HepG2 (cell line): Measurements from ENCODE around the gene IRF4. TPM values are rescaled to one million over a fixed set of nuclear protein-coding genes. Genes with fewer than 3 reads are reported as not detected.

ENCODE experiments used
- FOXA3 ChIP-seq: IDR thresholded peaks from 2 replicates; pipeline ENCODE4 v1.6.1; 2016; ENCODE audit warnings: missing genetic modification reagents, missing compliant biosample characterization
- FOXM1 ChIP-seq: sonication (generic); formaldehyde crosslinking; IDR thresholded peaks from 2 replicates; pipeline ENCODE4 v1.5.0; 2020; ENCODE audit warnings: missing genetic modification reagents
- MIER2 ChIP-seq: IDR thresholded peaks from 2 replicates; pipeline ENCODE4 v1.6.1; 2016; ENCODE audit warnings: missing biosample characterization, missing genetic modification reagents
- PHF5A ChIP-seq: IDR thresholded peaks from one replicate; pipeline ENCODE4 v1.6.1; 2018; ENCODE audit warnings: low read depth, missing genetic modification reagents; ENCODE audit not compliant: unreplicated experiment
- RFXAP ChIP-seq: sonication (generic); formaldehyde crosslinking; IDR thresholded peaks from 2 replicates; pipeline ENCODE4 v1.4.0; 2020; ENCODE audit warnings: missing genetic modification reagents, borderline replicate concordance
- RNF2 ChIP-seq: fragments of 450-650 bp; conservative IDR thresholded peaks from 2 replicates; pipeline ENCODE4 v1.6.1; 2016; ENCODE audit warnings: low read depth
- TBP ChIP-seq: sonication (generic); formaldehyde crosslinking; IDR thresholded peaks from 2 replicates; pipeline ENCODE4 v1.5.0; 2020; ENCODE audit warnings: missing genetic modification reagents
- TEAD2 ChIP-seq: sonication (generic); formaldehyde crosslinking; IDR thresholded peaks from 2 replicates; pipeline ENCODE4 v1.9.0; 2021; ENCODE audit warnings: missing genetic modification reagents
- ZBTB42 ChIP-seq: sonication (generic); formaldehyde crosslinking; IDR thresholded peaks from 2 replicates; pipeline ENCODE4 v1.5.0; 2020; ENCODE audit warnings: mild to moderate bottlenecking, missing genetic modification reagents
- ZFY ChIP-seq: sonication (generic); formaldehyde crosslinking; IDR thresholded peaks from 2 replicates; pipeline ENCODE4 v1.4.0; 2020; ENCODE audit warnings: missing genetic modification reagents
- ZNF12 ChIP-seq: sonication (generic); formaldehyde crosslinking; IDR thresholded peaks from 2 replicates; pipeline ENCODE4 v1.5.0; 2020; ENCODE audit warnings: missing genetic modification reagents
- polyA plus RNA-seq, 8 experiments: library from polyadenylated mRNA; depleted of rRNA in 3 of 8; stranded (reverse) in 7 of 8; unstranded in 1 of 8; fragments of >200 nt; fragmentation: Illumina TruSeq in 4 of 8; extraction: Trizol in 4 of 8; gene quantifications; 2 replicates each; pipeline versions ENCODE4 v1.2.1 to v1.2.3, GENCODE V29; 2011 to 2016; ENCODE audit warnings: low read depth in 4 of 8, missing spikeins in 1 of 8, mixed read lengths in 1 of 8; ENCODE audit not compliant: insufficient read depth in 1 of 8
- total RNA-seq, 5 experiments: library from RNA; depleted of rRNA; stranded (reverse); fragments of >200 nt; fragmentation: Illumina TruSeq; extraction: Trizol; gene quantifications; 2 replicates each; pipeline ENCODE4 v1.2.3, GENCODE V29; 2016; ENCODE audit warnings: low read depth in 1 of 5
- TF ChIP-seq, protein P1 (sequence below): sonication (generic); formaldehyde crosslinking; IDR thresholded peaks from 2 replicates; pipeline ENCODE4 v1.4.0; 2020; ENCODE audit warnings: mild to moderate bottlenecking, missing genetic modification reagents
- TF ChIP-seq, protein P2 (sequence below): sonication (generic); formaldehyde crosslinking; IDR thresholded peaks from 2 replicates; pipeline ENCODE4 v1.4.0; 2020; ENCODE audit warnings: mild to moderate bottlenecking, missing genetic modification reagents
- TF ChIP-seq, protein P3 (sequence below): sonication (generic); formaldehyde crosslinking; IDR thresholded peaks from 2 replicates; pipeline ENCODE4 v1.9.0; 2022; ENCODE audit warnings: missing genetic modification reagents, mild to moderate bottlenecking, borderline replicate concordance
- TF ChIP-seq, protein P4 (sequence below): sonication (generic); formaldehyde crosslinking; IDR thresholded peaks from 2 replicates; pipeline ENCODE4 v1.9.0; 2021; ENCODE audit warnings: missing genetic modification reagents, mild to moderate bottlenecking, borderline replicate concordance

The IRF4 gene
- total and polyA plus RNA-seq, 2 of the 13 experiments (the other 11 are each of a cell fraction or from before 2014, with no cell fraction given), result 0.07 to 0.09 TPM

DNA sequence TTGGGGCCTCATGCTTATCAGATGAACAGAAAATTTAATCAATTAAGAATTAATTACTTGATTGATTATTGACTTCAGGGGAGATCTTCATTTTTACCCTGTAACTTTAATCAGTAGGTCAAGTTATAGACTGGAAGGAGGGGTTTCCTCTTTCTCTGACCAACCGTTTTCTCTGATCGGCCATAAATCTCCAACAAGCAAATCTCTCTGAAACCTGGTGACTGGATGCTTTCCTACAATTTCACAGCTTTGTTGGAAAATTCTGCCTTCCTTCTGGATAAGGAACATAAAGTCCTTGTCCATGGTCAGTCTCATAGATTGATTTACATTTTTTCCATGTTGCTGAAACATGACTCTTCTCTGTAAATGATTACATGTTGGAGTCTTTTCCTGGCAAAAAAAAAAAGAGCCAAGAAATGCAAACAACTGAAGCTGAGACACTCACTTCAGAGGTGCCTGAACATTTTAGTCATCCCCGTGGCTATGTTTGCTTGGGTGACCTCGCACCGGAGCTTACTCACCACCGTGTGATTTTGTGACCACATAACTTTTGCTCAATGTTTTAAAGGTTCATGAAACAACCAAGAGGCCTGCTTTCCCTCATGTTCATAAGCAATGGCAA lies 31.0 kb downstream of the IRF4 start (continued):
- TF ChIP-seq, protein P1, sequence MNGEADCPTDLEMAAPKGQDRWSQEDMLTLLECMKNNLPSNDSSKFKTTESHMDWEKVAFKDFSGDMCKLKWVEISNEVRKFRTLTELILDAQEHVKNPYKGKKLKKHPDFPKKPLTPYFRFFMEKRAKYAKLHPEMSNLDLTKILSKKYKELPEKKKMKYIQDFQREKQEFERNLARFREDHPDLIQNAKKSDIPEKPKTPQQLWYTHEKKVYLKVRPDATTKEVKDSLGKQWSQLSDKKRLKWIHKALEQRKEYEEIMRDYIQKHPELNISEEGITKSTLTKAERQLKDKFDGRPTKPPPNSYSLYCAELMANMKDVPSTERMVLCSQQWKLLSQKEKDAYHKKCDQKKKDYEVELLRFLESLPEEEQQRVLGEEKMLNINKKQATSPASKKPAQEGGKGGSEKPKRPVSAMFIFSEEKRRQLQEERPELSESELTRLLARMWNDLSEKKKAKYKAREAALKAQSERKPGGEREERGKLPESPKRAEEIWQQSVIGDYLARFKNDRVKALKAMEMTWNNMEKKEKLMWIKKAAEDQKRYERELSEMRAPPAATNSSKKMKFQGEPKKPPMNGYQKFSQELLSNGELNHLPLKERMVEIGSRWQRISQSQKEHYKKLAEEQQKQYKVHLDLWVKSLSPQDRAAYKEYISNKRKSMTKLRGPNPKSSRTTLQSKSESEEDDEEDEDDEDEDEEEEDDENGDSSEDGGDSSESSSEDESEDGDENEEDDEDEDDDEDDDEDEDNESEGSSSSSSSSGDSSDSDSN, result no peak
- TF ChIP-seq, protein P2, sequence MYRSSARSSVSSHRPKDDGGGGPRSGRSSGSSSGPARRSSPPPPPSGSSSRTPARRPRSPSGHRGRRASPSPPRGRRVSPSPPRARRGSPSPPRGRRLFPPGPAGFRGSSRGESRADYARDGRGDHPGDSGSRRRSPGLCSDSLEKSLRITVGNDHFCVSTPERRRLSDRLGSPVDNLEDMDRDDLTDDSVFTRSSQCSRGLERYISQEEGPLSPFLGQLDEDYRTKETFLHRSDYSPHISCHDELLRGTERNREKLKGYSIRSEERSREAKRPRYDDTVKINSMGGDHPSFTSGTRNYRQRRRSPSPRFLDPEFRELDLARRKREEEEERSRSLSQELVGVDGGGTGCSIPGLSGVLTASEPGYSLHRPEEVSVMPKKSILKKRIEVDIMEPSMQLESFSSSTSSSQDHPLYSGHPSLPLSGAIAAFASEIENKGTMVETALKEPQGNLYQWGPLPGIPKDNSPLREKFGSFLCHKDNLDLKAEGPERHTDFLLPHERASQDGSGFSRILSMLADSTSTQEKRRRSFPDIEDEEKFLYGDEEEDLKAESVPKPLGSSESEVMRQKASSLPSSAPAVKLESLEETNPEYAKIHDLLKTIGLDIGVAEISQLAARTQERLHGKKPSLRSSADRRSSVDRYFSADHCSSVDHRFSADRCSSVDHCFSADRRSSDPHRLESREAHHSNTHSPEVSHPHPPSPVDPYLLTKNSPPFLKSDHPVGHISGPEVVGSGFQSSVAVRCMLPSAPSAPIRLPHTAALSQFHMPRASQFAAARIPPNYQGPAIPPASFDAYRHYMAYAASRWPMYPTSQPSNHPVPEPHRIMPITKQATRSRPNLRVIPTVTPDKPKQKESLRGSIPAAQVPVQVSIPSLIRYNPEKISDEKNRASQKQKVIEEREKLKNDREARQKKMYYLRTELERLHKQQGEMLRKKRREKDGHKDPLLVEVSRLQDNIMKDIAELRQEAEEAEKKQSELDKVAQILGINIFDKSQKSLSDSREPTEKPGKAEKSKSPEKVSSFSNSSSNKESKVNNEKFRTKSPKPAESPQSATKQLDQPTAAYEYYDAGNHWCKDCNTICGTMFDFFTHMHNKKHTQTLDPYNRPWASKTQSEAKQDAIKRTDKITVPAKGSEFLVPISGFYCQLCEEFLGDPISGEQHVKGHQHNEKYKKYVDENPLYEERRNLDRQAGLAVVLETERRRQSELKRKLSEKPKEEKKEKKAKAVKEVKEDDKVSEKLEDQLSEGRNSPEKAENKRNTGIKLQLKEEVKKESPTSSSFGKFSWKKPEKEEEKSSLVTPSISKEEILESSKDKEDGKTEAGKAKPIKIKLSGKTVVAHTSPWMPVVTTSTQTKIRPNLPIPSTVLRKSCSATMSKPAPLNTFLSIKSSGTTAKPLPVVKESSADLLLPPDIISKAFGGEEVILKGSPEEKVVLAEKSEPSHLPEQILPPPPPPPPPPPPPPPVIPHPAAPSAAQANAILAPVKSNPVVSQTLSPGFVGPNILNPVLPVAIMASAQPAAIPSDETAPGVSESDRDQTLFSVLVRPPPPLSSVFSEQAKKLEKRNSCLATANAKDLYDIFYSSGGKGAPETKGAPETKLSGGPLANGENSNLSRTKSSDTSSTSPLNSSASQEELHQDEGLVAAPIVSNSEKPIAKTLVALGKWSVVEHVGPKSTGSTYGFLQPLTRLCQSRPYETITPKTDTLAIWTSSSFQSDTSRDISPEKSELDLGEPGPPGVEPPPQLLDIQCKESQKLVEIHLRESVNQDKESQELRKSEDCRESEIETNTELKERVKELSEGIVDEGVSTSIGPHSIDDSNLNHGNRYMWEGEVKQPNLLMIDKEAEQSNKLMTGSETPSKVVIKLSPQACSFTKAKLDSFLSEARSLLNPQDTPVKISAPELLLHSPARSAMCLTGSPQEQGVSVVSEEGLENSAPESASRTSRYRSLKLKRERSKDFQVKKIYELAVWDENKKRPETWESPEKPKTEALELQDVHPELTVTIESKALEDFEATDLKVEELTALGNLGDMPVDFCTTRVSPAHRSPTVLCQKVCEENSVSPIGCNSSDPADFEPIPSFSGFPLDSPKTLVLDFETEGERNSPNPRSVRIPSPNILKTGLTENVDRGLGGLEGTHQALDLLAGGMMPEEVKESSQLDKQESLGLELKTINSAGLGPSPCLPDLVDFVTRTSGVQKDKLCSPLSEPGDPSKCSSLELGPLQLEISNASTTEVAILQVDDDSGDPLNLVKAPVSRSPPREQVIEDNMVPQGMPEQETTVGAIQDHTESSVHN, result no peak
- TF ChIP-seq FOXM1 (CRISPR knock-in tag), result no peak
- TF ChIP-seq RNF2, result no peak
- TF ChIP-seq TEAD2 (CRISPR knock-in tag), result no peak
- no peak for TF ChIP-seq ZBTB42 (CRISPR knock-in tag)
- TF ChIP-seq PHF5A (CRISPR knock-in tag), result no peak
- TF ChIP-seq, protein P3, sequence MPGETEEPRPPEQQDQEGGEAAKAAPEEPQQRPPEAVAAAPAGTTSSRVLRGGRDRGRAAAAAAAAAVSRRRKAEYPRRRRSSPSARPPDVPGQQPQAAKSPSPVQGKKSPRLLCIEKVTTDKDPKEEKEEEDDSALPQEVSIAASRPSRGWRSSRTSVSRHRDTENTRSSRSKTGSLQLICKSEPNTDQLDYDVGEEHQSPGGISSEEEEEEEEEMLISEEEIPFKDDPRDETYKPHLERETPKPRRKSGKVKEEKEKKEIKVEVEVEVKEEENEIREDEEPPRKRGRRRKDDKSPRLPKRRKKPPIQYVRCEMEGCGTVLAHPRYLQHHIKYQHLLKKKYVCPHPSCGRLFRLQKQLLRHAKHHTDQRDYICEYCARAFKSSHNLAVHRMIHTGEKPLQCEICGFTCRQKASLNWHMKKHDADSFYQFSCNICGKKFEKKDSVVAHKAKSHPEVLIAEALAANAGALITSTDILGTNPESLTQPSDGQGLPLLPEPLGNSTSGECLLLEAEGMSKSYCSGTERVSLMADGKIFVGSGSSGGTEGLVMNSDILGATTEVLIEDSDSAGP (CRISPR knock-in tag), result no peak
- TF ChIP-seq ZFY (CRISPR knock-in tag), result no peak
- no peak for TF ChIP-seq MIER2 (CRISPR knock-in tag)
- no peak for TF ChIP-seq RFXAP (CRISPR knock-in tag)
- TF ChIP-seq FOXA3 (CRISPR knock-in tag), result peak; percentile 79
- TF ChIP-seq TBP (CRISPR knock-in tag), result no peak
- TF ChIP-seq ZNF12 (CRISPR knock-in tag), result peak; percentile 50; the same call in 1 of the 2 replicates
- TF ChIP-seq, protein P4, sequence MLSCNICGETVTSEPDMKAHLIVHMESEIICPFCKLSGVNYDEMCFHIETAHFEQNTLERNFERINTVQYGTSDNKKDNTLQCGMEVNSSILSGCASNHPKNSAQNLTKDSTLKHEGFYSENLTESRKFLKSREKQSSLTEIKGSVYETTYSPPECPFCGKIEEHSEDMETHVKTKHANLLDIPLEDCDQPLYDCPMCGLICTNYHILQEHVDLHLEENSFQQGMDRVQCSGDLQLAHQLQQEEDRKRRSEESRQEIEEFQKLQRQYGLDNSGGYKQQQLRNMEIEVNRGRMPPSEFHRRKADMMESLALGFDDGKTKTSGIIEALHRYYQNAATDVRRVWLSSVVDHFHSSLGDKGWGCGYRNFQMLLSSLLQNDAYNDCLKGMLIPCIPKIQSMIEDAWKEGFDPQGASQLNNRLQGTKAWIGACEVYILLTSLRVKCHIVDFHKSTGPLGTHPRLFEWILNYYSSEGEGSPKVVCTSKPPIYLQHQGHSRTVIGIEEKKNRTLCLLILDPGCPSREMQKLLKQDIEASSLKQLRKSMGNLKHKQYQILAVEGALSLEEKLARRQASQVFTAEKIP (CRISPR knock-in tag), result no peak
